Stimulated activated CD4-positive, alpha-beta T cell treated with anti-CD3 and anti-CD28 coated beads, Interleukin-1b, Interleukin-23, amount 100 ng/mL, for 48 hours (primary cell): ENCODE measurements around the gene IGSF3.
"Not testable (repeated sequence)": the region's sequence is repeated elsewhere in the genome, so short reads cannot be mapped to it uniquely, and the experiment has no call there.

Experiments used
- DNase-seq: peaks from one replicate; pipeline ENCODE4 v3.0.0-alpha.2; 2020

IGSF3 gene

GRCh38 chr1:116627357-116627756 lies 40.2 kb downstream of the IGSF3 start:
- not testable (repeated sequence) for DNase-seq

GRCh38 chr1:116626915-116627314 lies 40.6 kb downstream of the IGSF3 start:
- DNase-seq, result not testable (repeated sequence)

- DNase-seq, result not testable (repeated sequence)
These were observed 42.4 kb downstream of the IGSF3 start for GRCh38 chr1:116625155-116625554.

- no peak for DNase-seq
These were observed 43.5 kb downstream of the IGSF3 start for GRCh38 chr1:116624040-116624439.

- not testable (repeated sequence) for DNase-seq
These were observed 45.0 kb downstream of the IGSF3 start for GRCh38 chr1:116622496-116622895.

- DNase-seq, result not testable (repeated sequence)
These were observed 45.8 kb downstream of the IGSF3 start for GRCh38 chr1:116621756-116622155.

- DNase-seq, result not testable (repeated sequence)
These were observed 47.1 kb downstream of the IGSF3 start for GRCh38 chr1:116620392-116620791.

- DNase-seq, result not testable (repeated sequence)
These were observed 48.4 kb downstream of the IGSF3 start for GRCh38 chr1:116619106-116619505.

GRCh38 chr1:116617808-116618207 lies 49.7 kb downstream of the IGSF3 start:
- not testable (repeated sequence) for DNase-seq

GRCh38 chr1:116613825-116614224 lies 53.7 kb downstream of the IGSF3 start:
- not testable (repeated sequence) for DNase-seq

- DNase-seq, result not testable (repeated sequence)
These were observed 57.6 kb downstream of the IGSF3 start for GRCh38 chr1:116609801-116610371.

GRCh38 chr1:116608841-116609240 lies 58.7 kb downstream of the IGSF3 start:
- not testable (repeated sequence) for DNase-seq

- DNase-seq, result not testable (repeated sequence)
These were observed 59.4 kb downstream of the IGSF3 start for GRCh38 chr1:116608151-116608550.

- DNase-seq, result not testable (repeated sequence)
These were observed 60.1 kb downstream of the IGSF3 start for GRCh38 chr1:116607463-116607862.

GRCh38 chr1:116606067-116606466 lies 61.5 kb downstream of the IGSF3 start:
- not testable (repeated sequence) for DNase-seq

- DNase-seq, result no peak
These were observed 62.2 kb downstream of the IGSF3 start for GRCh38 chr1:116605315-116605714.

GRCh38 chr1:116604408-116604807 lies 63.1 kb downstream of the IGSF3 start:
- DNase-seq, result not testable (repeated sequence)

GRCh38 chr1:116603646-116604045 lies 63.9 kb downstream of the IGSF3 start:
- not testable (repeated sequence) for DNase-seq

- not testable (repeated sequence) for DNase-seq
These were observed 68.2 kb downstream of the IGSF3 start for GRCh38 chr1:116599369-116599768.

- not testable (repeated sequence) for DNase-seq
These were observed 69.0 kb downstream of the IGSF3 start for GRCh38 chr1:116598420-116599036.

GRCh38 chr1:116597388-116597787 lies 70.1 kb downstream of the IGSF3 start:
- DNase-seq, result not testable (repeated sequence)

GRCh38 chr1:116596742-116597307 lies 70.7 kb downstream of the IGSF3 start:
- DNase-seq, result not testable (repeated sequence)

- DNase-seq, result not testable (repeated sequence)
These were observed 71.4 kb downstream of the IGSF3 start for GRCh38 chr1:116595946-116596741.
